ENCODE data around the gene TMC1.
"Not testable (repeated sequence)": the region's sequence is repeated elsewhere in the genome, so short reads cannot be mapped to it uniquely, and the experiment has no call there.

TMC1 gene

DNA sequence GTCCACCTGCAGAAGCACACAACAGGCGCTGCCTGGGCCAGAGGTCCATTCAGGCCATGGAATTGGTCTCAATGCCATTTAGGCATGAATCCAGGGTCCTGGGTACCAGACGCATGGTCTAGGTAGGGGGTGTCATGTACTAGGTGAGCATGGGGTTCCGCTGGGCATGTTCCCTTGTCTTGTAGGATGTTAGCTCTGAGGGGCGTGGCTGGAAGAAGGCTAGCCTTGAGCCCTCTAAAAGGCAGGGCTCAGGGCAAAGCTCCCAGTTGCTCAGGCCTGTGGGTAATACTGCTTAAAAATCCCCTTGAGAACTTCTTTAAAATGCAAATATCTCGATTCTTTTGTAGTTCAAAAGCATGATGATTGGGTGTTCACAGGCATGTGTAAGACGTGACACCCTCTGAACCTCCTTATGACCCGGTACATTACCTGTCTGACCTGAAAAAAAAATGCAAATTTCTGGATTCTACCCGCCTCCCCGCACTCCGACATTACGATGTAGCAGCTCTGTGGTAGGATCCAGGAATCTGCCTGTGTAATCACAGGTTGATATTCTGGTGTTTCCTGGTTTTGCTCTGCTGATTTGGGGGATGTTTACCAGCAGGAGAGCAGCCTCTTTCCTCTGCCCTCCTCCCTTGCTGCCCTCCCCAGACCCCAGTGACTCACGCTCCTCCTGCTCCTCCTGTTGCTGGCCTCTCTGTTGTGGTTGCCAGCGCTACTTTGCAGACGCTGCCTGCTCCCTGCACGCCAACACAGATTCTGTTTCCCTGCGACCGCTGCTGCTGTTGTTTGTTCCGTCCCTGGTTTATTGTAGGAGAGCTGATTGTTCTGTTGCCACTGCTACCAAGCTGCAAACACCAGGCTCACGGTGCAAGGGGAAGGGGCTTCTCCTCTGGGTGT, 5.7 kb downstream of the TMC1 start:
- no peak for DNase-seq

- no peak for DNase-seq
Measured at GRCh38 chr9:72527801-72528195, 6.4 kb downstream of the TMC1 start.

- no peak for DNase-seq
Measured at GRCh38 chr9:72529531-72529930, 8.1 kb downstream of the TMC1 start.

GRCh38 chr9:72533322-72533721, 11.9 kb downstream of the TMC1 start:
- DNase-seq, result no peak

- no peak for DNase-seq
Measured at GRCh38 chr9:72534931-72535330, 13.5 kb downstream of the TMC1 start.

- DNase-seq, result no peak
Measured at GRCh38 chr9:72537011-72537545, 15.7 kb downstream of the TMC1 start.

DNA sequence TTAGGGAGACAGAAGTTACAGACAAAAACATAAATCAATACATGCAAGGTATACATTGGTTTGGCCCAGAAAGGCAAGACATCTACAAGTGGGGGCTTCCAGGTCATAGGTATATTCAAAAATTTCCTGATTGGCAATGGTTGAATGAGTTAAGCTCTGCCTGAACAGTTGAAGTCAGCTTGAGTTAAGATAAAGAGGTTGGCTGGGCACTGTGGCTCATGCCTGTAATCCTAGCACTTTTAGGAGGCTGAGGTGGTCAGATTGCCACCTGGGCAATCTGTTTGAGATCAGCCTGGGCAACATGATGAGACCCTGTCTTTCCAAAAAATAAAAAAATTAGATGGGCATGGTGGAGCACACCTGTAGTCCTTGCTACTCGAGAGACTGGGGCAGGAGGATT, 16.3 kb downstream of the TMC1 start:
- DNase-seq, result no peak

- no peak for DNase-seq
Measured at GRCh38 chr9:72538921-72539702, 17.7 kb downstream of the TMC1 start.

- DNase-seq, result no peak
Measured at GRCh38 chr9:72539824-72540347, 18.5 kb downstream of the TMC1 start.

GRCh38 chr9:72540348-72540873, 19.0 kb downstream of the TMC1 start:
- DNase-seq, result no peak

- not testable (repeated sequence) for DNase-seq
Measured at GRCh38 chr9:72542537-72542833, 21.1 kb downstream of the TMC1 start.

- no peak for DNase-seq
Measured at GRCh38 chr9:72542917-72543316, 21.5 kb downstream of the TMC1 start.

- DNase-seq, result no peak
Measured at GRCh38 chr9:72551306-72551705, 29.9 kb downstream of the TMC1 start.

DNA sequence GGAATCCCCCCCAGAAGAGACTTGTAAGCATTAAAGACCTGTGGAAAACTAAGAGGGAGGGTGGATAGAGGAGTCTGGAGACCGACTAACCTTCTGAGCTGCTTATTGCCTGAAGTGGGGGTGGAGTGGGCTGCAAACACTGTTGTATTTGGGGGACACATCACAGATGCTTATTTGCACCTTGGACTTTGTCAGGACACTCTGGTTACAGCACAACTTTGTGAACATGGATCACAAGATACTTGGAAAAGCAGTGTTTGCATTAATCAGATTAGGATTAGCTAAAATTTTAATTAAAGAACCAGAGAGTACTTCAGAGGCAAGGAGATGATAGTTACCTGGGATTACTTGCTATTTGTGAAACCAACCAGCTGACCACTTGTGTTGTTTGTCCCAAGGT, 30.9 kb downstream of the TMC1 start:
- DNase-seq, result no peak

- DNase-seq, result no peak
Measured at GRCh38 chr9:72554221-72554641, 32.8 kb downstream of the TMC1 start.

DNA sequence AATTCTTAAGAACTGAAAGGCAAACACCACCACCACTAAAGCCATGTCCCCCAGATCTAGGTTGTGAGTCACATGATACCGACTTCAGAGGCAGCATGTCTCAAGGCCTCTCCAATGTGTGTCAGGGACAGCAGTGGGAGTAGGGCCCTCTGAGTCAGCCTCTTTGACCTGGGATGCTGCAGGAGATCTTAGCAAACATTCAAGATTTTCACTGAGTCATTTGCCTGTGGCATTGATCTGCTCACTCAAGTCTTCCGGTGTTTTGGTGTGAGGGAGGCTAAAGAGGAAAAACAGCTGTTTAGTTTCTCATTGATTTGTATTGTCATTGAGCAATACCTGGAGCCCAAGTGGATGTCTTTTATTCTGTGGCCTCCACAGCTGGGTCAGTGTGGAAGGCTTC, 36.1 kb downstream of the TMC1 start:
- DNase-seq, result no peak

DNA sequence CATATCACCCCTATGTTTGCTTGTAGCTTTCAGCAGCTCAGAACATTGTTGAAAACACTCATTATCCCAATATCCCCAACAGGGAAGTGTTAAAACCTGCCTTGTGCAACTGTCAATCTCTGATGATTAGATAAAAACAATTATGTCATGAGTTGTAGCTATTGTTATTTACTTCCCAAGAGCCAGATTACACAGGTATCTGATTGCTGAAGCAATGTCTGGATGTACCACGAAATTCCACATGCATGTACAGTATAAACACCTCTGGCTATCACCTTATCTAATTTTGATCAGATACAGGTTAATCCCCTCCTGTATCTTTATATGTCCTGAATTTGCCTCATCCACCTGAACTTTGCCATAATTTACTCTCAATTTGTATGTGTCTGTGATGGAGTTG, 38.7 kb downstream of the TMC1 start:
- no peak for DNase-seq

DNA sequence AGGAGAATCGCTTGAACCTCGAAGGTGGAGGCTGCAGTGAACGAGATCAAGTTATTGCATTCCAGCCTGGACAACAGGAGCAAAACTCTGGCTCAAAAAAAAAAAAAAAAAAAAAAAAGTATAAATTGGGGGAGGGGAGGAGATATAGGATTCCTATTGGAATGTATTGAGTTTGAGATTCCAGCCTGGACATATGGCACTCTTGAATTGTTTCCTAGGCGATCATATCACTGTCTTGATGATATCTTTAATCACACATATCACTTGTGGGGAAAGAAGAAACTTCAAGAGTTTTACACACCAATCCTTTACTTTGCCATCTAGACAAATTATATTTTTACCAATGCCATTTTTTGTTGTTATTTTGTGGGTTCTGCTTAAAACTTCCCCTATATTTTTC, 42.4 kb downstream of the TMC1 start:
- DNase-seq, result no peak

DNA sequence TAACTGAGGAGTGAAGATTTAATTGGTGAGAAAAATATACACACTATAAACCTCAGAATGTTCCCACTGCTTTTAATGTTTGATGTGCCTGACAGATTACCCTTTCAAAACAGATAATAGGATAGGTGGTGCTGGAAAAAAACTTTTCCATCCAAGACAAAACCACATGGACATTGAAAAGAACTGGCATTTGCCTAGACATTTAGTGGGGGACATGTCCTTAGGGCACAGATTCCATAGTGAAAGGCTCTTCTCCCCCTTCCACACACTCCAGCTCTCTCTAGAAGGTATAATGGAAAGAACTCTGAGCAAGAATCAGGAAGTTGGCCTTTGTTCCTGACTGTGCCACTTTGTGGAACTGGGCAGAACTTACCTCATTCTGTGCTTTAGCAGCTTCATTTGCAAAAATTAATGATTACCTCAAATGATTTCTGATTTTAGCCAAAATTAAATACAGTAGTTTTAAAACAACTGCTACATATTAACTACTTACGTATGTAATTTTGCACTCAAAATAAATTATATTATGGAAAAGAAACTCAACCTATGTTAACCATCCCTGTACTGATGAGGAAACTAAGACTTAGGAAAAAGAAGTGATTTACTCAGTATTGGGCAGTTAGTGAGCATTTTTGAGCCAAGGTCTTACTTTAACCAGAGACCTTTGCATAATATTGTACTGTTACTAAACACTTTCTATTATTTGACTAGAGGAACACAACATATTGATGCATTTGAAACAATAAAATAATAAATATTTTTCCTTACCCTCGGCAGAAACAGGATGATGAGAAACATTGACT, 43.3 kb downstream of the TMC1 start:
- no peak for DNase-seq

GRCh38 chr9:72565535-72565934, 44.1 kb downstream of the TMC1 start:
- DNase-seq, result no peak

DNA sequence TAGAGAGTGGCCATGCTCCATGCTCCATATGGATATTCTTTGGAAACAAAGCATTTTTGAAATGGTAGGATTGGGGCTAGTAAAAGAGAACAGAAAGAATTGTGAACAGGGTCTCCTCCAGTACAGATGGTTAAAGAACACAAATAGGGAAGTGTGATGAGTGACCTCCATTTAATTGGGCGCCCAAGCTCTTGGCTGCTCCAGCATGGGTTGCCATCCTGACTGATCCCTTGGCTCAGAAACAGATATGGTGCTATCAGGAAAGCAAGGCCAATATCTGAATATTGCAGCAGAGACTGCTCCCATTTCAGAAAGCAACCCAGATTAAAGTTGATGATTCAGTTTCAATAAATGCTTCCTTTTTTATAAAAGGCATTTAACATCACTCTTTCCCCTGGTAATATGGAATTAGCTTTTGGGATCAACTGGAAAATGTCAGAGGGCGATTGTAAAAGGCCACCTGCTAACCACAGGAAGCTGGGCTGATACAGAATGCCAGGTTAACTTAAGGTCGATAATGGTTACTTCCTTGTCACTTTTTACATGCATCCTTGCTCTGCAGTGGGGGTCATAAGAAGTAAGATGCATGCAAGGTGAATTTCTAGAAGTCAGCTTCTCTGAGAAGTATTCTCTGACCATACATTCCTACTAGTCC, 52.9 kb downstream of the TMC1 start:
- DNase-seq, result no peak

DNA sequence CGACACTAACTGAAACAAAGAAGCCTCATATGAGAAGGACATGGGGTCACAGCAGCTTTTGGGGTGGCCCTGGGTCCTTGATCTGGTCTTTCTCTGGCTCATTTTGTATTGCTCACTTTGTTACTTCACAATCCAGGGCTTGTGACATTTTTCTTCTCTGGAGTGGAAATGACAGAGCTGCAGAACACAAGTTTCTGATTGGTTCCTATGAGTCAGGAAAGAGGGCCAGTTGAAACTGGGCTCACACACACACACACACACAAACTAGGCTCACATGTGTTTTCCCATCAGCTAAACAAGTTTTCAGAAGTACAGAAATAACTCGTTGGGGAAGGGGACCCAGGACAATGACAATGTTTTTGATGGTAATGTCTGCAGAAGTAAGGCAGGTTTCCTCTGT, 54.3 kb downstream of the TMC1 start:
- DNase-seq, result no peak

All from NCI-H187 treated with DMSO at 0.1 percent for 48 hours (cell line).